ENCODE measurements around the gene MSANTD1.

GRCh38 chr4:3284734-3285557, 36.0 kb downstream of the MSANTD1 start:
- TF ChIP-seq EZH2 (IDR thresholded peaks at IDR 0.05) (no peak), POLR2AphosphoS5 (IDR thresholded peaks at IDR 0.05; ENCODE audit: borderline replicate concordance, low read depth, low read length) (no peak), FOXP2 (optimal IDR thresholded peaks at IDR 0.05; ENCODE audit: control extremely low read depth, extremely low read length, insufficient read depth) (no peak)
